Stimulated activated CD4-positive, alpha-beta T cell treated with anti-CD3 and anti-CD28 coated beads, Interleukin-12 subunit alpha, Interleukin-12 subunit beta, amount 100 ng/mL, for 48 hours (primary cell): ENCODE data around the gene ERC1.
"Not testable (repeated sequence)": the region's sequence is repeated elsewhere in the genome, so short reads cannot be mapped to it uniquely, and the experiment has no call there.

Experiments used
- DNase-seq, 3 donors: peaks; one replicate each; pipeline ENCODE4 v3.0.0-alpha.2; 2020; ENCODE audit warnings: low read depth in 2 of 3, low spot score in 1 of 3

ERC1 gene

GRCh38 chr12:1314523-1314922, 323.5 kb downstream of the ERC1 start:
- no peak for DNase-seq

DNA sequence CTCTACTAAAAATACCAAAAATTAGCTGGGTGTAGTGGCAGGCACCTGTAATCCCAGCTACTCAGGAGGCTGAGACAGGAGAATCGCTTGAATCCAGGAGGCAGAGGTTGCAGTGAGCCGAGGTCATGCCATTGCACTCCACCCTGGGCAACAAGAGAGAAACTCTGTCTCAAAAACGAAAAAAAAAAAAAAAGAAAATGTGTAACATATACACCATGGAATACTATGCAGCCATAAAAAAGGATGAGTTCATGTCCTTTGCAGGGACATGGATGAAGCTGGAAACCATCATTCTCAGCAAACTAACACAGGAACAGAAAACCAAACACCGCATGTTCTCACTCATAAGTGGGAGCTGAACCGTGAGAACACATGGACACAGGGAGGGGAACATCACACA, 326.0 kb downstream of the ERC1 start:
- DNase-seq, result not testable (repeated sequence)

DNA sequence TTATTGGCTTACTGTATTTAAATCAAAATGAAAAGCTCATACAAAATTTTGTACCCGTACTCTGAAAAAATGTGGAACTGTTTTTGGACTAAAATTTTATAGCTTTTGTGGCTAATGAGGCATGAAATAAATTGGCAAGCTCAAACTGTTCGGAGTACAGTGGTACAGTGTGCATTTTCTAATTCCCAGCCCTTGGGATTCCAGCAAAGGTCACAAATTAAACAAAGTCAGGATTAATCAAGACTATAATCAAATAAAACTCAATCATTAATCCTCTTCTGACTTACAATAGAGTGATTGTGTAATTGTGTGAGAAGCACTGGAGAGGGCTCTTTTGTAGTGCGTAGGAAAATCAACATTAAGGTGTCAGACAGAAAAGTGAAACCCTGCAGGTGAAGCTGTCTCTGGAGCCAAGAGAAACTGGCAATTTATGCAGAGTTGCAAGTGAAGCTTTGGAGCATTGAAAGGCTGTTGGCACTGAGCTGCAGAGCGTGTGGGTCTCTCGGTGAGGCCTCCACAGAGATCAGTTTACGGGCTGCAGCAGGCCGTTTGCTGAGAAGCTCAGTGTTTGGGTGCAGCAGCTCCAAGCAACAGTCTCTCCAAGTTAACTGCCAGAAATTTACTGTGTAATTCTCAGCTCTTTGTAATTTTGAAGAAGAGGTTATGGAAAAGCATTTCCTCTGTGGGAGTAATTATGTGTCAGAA, 327.5 kb downstream of the ERC1 start:
- no peak for DNase-seq

- DNase-seq, result no peak
Observed at GRCh38 chr12:1319212-1319611, 328.2 kb downstream of the ERC1 start.

DNA sequence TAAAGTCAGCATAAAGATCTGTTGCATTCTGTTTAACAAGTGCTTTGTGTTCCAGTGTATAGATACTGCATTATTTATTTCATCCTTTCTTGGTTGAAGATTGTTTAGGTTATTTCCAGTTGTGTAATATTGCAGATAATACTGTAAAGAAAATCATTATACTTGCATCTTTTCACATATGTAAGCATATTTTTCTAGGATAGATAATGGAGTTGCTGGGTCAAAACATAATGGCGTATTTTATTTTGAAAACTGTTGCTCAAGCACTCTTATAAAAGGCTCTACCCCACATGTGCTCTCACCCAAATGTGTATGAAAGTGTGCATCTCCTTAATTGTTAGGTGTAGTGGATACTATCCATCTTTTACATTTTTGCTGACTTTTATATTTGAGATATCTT, 329.0 kb downstream of the ERC1 start:
- no peak for DNase-seq

- no peak for DNase-seq
Observed at GRCh38 chr12:1322821-1323220, 331.8 kb downstream of the ERC1 start.

- DNase-seq, result no peak
Observed at GRCh38 chr12:1324099-1324498, 333.1 kb downstream of the ERC1 start.

DNA sequence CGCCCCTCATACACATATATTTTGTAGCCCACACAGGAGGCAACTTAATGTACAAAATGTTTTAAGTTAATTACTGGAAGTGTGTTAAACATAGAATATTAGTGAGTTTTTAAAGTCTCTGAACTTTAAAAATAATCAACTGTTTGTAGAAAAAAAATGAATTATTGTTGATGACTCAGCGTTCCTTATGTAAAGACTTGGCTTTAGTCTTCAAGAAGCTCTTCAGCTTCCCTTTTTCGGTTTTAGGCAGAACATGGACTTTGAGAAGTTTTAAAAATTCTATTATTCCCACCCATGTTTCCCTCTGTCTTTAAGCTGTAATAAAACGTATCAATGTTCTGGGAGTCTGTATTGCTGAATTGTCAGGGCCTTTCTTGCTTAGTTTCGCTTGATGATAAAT, 333.9 kb downstream of the ERC1 start:
- no peak for DNase-seq

- DNase-seq, result no peak
Observed at GRCh38 chr12:1325666-1326065, 334.6 kb downstream of the ERC1 start.

DNA sequence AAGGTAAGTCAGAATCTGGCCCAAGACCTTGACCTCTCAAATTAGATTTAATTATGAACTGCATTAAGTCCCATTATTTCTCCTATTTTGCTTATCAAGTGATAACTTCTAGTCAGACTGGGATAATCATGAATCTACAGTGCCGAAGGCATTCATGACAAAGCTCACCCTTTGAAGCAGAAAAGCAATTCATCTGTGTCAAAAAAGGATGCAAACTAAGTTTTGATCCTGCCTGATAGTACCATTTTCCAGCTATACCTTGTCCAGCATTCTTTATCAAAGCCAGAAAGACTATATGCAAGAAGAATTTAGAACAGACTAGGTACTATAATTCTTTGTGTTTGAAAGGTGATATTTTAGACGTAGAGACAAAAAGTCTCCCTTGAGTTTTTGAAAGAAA, 335.2 kb downstream of the ERC1 start:
- no peak for DNase-seq

DNA sequence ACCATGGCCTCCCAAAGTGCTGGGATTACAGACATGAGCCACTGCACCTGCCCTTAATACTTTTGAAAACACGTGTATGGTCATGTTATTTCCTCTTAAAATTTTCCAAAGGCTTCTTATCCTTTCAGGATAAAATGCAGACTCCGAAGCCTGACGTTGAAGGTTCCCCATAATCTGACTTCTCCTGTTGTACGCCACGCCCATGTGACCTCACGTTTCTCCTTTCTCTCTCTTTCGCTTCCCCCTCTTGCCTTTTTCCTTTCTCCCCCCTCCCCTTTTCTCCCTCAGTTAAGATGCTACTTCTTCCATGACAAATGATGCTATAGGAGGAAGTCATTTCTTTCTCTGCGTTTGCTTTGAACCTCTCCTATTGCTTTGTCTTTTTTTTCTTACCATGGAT, 337.4 kb downstream of the ERC1 start:
- no peak for DNase-seq

DNA sequence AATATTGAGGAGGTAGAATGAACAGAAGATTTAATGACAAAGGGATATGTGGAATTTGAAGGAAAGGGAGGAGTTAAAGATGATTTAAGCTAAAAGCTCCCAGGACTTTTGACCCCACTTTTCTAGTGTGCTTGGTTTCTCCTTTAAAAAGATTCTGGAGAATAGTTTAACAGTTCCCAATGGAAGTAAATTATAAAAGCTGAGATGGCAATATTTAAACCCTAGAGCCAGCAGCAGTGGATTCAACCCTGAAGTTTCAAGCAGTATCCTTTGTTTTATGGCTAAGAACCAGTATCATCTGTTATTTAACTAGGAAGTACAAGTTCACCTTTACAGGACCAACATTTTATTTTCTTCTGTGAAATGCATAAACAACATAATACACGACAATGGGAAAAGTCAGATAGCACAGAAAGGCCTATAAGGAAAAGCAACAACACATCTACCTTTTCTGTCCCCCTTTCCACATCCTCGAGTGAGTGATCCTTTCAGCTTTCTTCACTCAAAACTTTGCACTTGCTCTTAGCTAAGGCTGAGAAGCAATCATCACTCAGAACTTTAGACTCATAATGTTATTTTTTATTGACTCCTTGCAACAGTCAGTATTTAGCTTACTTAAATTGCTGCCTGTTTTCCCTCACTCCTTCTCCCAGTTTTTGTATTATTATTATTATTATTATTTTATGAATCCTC, 338.9 kb downstream of the ERC1 start:
- no peak for DNase-seq

DNA sequence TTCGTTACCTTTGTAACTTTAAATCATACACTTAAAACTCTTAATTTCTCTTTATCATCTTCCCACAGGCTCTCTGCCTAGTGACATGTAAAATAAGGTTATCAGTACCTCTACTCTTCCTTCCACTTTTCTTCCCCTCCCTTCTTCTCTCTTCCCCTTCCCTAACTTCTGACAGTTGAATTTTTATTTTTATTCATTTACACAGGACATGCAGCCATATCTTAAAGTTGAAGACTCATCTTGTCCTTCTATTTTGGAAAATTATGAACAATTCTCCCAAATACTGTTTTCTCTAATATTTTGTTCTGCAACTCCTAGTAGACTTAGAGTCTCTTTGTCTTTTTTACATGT, 339.4 kb downstream of the ERC1 start:
- no peak for DNase-seq

GRCh38 chr12:1332327-1332726, 341.3 kb downstream of the ERC1 start:
- DNase-seq, result no peak

- DNase-seq, result no peak
Observed at GRCh38 chr12:1338483-1339177, 347.6 kb downstream of the ERC1 start.

DNA sequence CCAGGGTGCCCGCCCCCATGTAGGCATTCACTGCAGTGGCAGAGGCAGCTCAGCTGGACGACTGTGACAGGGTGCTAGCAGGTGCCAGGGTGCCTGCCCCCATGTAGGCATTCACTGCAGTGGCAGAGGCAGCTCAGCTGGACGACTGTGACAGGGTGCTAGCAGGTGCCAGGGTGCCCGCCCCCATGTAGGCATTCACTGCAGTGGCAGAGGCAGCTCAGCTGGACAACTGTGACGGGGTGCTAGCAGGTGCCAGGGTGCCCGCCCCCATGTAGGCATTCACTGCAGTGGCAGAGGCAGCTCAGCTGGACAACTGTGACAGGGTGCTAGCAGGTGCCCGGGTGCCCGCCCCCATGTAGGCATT, 348.1 kb downstream of the ERC1 start:
- not testable (repeated sequence) for DNase-seq

DNA sequence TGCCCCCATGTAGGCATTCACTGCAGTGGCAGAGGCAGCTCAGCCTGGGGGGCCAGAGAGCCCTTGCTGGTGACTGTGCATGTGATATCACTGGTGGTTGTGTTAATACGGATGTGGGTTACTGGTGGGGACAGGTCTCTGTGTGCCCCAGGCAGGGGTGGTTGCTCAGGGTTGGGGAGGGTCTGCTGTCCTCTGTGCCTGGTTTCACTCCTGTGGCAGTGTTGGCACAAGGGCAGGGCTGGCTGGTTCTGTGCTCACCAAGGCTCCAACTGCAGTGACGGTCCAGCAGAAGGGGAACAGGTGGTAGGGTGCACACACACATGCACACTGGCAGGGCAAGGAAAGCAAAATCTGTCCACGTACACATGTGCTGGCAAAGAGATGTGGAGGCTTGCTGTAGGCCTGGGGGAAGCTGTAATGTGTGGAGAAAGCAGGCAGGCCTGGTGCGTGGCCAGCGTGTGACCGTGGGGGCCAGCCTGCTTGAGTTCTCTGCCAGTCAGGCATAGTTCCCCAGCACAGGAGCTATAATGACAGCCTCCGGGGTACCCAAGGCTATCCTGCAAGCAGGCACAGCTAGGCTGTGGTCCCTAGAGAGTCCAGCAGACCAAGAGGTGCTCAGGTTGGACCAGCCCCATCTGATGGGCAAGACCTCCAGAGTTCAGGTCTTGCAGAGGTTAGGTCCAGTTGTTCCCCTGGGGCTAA, 348.7 kb downstream of the ERC1 start:
- DNase-seq, result no peak

GRCh38 chr12:1341270-1341669, 350.2 kb downstream of the ERC1 start:
- not testable (repeated sequence) for DNase-seq

- no peak for DNase-seq
Observed at GRCh38 chr12:1343422-1343821, 352.4 kb downstream of the ERC1 start.

DNA sequence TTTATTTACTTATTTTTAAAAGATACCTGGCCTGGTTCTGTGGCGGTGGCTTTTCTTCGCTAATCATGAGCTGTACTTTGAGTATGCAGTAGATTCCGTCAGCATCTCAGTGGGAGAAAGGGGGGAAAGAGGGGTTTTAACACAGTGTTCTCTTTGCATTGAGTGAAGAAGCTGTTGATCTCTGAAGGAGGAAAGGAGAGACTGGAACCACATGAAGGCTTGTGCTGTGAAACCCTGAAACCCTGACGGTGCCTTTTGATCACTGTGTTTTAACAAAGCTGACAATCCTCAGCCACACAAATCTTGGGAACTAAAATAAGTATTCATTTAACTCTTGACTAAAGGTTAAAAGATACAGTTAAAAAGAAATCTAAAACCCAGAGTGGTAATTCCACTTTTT, 353.2 kb downstream of the ERC1 start:
- no peak for DNase-seq

GRCh38 chr12:1346126-1346525, 355.1 kb downstream of the ERC1 start:
- DNase-seq, result no peak

GRCh38 chr12:1347294-1347693, 356.3 kb downstream of the ERC1 start:
- no peak for DNase-seq
